T follicular helper cell (primary cell): ENCODE data around the gene RANGRF.
"Not testable (repeated sequence)": the region's sequence is repeated elsewhere in the genome, so short reads cannot be mapped to it uniquely, and the experiment has no call there.

ENCODE experiments used
- DNase-seq: peaks from one replicate; pipeline ENCODE4 v3.0.0-alpha.2; 2020; ENCODE audit warnings: low read depth
- total RNA-seq, 2 experiments: gene quantifications; one replicate each; lab custom pipeline; 2026; lab: John Stamatoyannopoulos, UW

The RANGRF gene, protein sequence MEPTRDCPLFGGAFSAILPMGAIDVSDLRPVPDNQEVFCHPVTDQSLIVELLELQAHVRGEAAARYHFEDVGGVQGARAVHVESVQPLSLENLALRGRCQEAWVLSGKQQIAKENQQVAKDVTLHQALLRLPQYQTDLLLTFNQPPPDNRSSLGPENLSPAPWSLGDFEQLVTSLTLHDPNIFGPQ
- total RNA-seq: 32.1 to 35.8 reads per million in 2 experiments

DNA sequence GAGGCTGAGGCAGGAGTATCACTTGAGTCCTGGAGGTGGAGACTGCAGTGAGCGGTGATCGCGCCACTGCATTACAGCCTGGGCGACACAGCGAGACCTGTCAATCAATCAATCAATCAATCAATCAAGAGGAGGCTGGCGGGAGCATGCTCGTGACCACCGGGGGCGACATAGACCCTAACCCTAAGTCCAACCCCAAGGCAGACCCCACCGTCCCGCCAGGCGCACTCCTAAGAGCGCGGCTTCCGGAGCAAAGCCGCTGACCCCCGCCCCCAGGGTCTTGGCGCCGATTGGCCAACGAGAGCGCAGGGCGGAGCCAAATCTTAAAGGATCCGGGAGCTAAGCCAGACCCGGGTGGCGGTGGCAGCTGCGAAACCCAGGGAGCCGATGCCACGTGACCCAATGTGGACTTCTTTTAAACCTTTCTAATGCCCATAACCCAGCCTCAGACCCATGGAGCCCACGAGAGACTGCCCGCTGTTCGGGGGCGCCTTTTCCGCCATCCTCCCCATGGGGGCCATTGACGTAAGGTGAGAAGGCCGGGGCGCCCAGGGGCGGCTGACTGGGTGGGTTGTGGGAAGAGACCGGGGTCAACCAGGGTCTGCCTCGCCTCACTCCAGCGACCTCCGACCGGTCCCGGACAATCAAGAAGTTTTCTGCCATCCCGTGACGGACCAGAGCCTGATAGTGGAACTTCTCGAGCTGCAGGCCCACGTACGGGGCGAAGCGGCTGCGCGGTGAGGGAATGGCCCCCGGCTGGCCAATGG lies at the start of gene RANGRF:
Gene RANGRF (plus strand): TSS at position 335 of the 767 bp plus-strand sequence. CDS start 119 bp downstream, at position 454.
- DNase-seq: peak; percentile 73

DNA sequence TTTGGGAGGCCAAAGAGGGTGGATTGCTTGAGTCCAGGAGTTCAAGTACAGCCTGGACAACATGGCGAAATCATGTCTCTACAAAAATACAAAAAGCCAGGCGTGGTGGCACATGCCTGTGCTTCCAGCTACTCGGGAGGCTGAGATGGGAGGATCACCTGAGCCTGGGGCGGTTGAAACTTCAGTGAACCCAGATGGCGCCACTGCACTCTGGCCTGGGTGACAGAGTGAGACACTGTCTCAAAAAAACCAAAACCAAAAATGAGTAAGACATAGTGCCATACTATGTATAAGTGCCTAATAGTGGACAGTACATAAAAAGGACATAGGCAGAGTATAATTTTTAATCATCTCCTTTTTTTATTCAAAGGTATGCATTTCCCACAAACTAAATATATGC lies 44.6 kb upstream of the RANGRF start:
- peak; percentile 12 for DNase-seq

DNA sequence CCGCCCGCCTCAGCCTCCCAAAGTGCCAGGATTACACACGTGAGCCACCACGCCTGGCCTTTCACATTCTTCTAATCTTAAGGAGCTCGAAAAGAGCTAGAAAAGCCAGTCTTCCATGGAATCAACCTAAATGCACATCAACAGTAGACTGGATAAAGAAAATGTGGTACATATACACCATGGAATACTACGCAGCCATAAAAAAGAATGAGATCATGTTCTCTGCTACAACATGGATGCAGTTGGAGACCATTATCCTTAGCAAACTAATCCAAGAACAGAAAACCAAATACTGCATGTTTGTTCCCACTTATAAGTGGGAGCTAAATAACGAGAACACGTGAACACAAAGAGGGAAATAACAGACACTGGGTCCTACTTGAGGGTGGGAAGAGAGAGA lies 43.7 kb upstream of the RANGRF start:
- no peak for DNase-seq

DNA sequence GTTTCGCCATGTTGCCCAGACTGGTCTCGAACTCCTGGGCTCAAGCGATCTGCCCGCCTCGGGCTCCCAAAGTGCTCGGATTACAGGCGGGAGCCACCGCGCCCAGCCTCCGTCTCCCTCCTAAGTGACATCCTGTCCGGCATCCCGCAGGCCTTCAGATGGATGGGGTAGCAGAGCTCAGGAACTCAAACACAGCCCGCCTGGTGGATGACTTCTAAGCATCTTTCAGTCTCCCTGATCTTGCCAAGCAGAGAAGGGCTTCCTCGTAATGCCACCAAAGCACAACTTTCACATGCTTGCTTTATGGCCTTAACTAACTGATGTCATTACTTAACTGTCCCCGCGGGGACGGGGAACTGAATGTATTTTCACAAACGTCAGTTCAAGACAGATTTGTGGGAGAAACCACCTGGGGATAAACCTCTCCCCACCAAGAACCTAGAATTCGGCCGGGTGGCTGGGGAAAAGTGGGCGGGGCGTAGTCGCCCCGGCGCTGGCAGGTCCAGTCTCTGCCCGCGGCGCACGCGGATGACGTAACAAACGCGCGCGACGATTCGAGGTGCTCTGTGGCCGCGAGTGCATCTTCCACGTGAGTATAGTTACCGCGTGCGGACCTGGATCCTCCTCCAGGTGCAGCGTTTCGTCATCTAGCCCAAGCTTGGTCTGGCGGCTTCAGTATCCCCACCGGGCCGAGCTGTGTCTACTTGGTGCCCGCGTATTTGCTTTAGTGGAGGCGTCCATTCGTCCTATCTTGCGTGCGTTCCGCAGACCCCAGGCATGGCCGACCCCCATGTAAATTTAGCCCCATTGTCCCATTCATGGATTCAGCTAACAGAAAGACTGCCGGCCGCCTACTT lies 39.5 kb upstream of the RANGRF start, which contains the start of gene PFAS:
Gene PFAS (plus strand): TSS at position 539 of the 857 bp plus-strand sequence. CDS start 4,649 bp downstream, outside the sequence.
- peak; percentile 95 for DNase-seq

DNA sequence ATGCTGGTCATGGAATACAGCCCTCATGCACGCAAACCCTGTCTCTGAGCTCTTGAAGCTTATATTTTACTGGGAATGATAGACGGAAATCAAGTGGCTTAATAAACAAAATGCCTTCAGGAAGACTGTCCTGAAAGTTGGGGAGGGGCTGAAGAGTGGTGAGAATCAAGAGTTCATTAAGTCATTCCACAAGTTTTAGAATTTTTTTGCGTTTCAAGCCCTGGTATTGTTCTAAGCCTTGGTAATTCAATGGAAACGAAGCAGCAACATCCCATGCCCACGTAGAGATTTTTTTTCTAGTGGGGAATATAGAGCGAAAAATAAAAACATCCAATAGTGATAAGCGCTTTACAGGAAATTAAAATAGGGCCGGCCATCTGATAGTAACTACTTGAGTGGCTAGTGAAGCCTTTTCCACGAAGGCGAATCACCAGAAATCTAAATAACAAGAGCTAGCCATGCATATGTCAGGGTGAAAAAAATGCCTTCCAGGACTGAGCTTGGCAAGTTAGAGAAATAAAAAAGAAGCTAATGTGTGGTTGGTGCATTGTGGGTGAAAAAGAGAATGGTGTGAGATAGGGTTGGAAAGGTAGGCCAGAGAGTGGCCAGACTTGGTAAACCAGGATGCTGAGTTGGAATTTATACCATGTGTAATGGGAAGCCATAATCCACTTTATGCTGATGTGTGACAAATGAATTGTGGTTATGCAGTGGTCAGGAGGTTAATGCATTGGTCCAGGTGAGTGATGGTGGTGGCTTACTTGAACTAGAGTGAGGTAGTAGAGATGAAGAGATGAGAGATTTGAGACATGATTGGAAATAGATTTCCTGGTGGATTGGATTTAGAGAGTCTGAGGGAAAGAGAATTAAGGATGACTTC lies 38.6 kb upstream of the RANGRF start:
- no peak for DNase-seq

DNA sequence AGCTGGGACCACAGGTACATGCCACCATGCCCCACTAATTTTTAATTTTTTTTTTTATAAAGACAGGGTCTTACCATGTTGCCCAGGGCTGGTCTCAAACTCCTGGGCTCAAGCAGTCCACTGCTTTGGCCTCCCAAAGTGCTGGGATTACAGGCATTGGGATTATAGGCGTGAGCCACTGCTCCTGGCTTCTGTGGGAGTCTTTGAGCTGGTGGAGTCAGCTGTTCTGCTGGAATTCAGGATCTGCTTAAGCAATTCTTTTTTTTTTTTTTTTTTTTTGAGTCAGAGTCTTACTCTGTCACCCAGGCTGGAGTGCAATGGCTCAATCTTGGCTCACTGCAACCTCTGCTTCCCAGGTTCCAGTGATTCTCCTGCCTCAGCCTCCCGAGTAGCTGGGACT lies 37.1 kb upstream of the RANGRF start:
- not testable (repeated sequence) for DNase-seq

DNA sequence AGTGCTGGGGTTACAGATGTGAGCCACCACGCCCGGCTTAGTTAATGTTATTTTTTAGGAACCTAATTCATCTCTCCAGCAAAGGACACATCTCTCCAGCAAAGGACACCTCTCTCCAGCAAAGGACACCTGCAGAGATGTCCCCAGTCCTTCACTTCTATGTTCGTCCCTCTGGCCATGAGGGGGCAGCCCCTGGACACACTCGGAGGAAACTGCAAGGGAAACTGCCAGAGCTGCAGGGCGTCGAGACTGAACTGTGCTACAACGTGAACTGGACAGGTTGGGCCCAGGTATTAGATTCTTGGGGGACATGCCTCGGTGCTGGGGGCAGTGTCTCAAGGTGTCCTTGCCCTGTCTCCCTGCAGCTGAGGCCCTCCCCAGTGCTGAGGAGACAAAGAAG lies 34.7 kb upstream of the RANGRF start:
- DNase-seq: no peak

DNA sequence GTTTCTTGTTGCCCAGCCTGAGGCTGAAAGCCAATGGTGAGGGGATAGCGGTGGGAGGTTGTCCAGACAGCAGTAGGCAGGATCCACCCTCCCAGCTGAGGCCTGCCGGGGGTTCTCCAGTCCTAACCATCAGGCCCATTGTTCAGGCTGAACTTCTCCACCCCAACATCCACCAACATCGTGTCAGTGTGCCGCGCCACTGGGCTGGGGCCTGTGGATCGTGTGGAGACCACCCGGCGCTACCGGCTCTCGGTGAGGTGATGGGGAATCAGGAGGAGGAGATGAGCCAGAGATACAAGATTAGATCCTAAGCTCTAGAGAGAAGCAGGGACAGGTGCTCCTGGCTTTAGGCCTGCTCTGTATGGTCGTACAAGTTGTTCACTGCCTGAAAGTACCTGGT lies 33.6 kb upstream of the RANGRF start:
- no peak for DNase-seq

DNA sequence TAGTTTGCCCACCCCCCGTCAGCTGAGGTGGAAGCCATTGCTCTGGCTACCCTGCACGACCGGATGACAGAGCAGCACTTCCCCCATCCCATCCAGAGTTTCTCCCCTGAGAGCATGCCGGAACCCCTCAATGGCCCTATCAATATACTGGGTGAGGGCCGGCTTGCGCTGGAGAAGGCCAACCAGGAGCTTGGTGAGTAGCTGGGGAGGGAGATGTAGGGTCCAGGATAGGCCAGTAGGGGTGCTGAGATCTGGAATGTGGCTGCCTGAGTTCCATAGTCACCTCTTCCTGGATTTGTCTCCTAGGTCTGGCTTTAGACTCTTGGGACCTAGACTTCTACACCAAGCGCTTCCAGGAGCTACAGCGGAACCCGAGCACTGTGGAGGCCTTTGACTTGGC lies 33.0 kb upstream of the RANGRF start:
- no peak for DNase-seq

DNA sequence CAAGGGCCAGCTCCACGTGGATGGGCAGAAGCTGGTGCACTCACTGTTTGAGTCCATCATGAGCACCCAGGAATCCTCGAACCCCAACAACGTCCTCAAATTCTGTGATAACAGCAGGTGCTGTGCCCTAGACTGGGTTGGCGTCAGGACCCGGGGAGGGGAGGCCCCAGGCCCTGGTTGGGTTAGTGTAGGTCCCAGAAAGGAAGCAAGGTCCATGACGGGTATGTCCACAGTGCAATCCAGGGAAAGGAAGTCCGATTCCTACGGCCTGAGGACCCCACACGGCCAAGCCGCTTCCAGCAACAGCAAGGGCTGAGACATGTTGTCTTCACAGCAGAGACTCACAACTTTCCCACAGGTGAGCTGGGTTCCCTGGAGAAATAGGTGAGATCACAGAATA lies 32.2 kb upstream of the RANGRF start:
- DNase-seq: no peak

DNA sequence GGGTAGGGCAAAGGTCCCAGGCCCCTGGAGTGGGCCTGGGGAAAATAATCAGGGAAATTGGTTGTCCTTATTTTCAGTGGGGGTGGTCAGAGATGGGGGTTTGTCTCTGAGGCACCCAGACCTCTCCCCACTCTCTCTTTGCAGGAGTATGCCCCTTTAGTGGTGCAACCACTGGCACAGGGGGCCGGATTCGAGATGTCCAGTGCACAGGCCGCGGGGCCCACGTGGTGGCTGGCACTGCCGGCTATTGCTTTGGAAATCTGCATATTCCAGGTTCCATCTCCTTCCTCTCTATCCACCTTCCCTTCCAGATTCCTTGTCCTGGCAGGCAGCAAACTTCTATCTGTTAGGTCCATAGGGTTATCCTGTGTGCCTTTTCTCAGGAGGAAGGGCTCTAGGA lies 31.8 kb upstream of the RANGRF start:
- DNase-seq: no peak

DNA sequence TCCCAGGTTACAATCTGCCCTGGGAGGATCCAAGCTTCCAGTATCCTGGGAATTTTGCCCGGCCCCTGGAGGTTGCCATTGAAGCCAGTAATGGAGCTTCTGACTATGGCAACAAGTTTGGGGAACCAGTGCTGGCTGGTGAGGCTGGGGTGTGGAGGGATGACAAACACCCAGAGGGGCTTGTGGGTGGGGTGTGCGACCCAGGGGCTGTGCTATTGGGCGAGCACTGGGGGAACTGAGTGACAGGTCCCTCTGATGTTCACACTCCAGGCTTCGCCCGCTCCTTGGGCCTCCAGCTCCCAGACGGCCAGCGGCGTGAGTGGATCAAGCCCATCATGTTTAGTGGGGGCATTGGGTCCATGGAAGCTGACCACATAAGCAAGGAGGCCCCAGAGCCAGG lies 30.7 kb upstream of the RANGRF start:
- DNase-seq: no peak

DNA sequence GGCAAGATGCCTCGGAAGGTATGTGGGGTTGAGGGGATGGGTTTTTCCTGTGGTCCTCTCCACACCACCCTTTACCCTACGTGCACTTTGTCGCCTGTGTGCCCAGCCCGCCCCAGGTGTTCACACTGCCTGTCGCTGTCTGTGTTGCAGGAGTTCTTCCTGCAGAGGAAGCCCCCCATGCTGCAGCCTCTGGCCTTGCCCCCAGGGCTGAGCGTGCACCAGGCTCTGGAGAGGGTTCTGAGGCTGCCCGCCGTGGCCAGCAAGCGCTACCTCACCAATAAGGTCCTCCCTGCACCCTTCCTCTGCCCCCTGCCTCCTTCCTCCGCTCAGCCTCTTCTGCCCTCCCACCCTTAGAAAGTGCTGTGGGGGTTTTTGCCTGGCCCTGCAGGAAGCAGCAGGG lies 24.1 kb upstream of the RANGRF start:
- DNase-seq: no peak

DNA sequence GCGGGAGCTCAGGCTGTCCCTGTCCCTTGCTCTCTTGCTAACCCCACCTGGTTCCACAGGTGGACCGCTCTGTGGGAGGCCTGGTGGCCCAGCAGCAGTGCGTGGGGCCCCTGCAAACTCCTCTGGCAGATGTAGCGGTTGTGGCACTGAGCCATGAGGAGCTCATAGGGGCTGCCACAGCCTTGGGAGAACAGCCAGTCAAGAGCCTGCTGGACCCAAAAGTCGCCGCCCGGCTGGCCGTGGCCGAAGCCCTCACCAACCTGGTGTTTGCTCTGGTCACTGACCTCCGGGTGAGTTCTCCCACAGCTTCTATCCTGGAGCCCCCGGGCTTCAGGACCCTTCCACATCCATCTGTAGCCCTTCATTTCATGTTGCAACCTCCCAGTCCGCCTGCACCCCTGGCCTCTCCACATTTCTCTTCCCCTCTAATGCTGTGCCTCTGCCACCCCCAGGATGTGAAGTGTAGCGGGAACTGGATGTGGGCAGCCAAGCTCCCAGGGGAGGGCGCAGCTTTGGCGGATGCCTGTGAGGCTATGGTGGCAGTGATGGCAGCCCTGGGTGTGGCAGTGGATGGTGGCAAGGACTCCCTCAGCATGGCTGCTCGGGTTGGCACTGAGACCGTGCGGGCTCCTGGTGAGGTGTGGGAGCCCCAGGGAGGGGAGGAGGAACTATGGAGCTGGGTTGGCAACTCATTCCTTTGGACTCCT lies 23.5 kb upstream of the RANGRF start:
- DNase-seq: no peak

DNA sequence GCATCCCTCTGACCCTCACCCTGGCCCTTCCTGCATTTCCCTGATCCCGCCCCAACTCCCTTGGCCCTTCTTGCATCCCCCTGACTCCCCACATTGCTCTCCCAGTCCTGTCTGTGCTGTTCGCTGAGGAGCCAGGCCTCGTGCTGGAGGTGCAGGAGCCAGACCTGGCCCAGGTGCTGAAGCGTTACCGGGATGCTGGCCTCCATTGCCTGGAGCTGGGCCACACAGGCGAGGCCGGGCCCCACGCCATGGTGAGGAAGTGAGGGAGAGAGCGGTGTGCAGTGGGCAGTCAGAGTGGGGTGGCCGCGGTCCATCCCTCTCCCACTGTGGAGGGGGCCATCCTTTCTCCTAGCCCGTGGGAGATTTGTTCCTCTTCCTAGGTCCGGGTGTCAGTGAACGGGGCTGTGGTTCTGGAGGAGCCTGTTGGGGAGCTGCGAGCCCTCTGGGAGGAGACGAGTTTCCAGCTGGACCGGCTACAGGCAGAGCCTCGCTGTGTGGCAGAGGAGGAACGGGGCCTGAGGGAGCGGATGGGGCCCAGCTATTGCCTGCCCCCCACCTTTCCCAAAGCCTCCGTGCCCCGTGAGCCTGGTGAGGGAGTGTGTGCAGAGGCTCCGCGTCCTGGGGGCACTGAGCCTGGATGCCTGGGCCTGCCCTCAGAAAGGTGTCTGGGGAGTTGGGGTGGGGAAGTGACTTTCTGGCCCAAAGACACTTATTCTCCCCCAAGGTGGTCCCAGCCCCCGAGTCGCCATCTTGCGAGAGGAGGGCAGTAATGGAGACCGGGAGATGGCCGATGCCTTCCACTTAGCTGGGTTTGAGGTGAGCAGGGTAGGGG lies 21.6 kb upstream of the RANGRF start:
- no peak for DNase-seq

DNA sequence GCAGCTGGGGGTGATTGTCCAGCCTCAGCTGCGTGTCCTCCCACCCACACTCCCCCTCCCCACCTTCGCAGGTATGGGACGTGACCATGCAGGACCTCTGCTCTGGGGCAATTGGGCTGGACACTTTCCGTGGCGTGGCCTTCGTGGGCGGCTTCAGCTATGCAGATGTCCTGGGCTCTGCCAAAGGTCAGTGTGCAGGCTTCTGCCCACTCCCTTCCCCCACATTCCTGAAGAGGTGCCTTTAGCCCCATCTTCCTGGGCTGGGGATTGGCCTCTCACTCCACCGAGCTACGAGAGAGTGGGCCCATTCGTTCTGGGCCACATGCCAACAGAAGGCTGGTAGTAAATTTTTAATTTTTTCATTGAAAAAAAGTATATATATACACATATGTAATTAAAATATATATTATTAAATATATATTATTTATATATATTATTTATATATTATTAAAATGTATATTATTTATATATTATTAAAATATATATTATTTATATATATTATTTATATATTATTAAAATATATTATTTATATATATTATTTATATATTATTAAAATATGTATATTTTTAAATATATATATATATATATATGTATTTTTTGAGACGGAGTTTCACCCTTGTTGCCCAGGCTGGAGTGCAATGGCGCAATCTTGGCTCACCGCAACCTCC lies 20.9 kb upstream of the RANGRF start:
- DNase-seq: no peak

DNA sequence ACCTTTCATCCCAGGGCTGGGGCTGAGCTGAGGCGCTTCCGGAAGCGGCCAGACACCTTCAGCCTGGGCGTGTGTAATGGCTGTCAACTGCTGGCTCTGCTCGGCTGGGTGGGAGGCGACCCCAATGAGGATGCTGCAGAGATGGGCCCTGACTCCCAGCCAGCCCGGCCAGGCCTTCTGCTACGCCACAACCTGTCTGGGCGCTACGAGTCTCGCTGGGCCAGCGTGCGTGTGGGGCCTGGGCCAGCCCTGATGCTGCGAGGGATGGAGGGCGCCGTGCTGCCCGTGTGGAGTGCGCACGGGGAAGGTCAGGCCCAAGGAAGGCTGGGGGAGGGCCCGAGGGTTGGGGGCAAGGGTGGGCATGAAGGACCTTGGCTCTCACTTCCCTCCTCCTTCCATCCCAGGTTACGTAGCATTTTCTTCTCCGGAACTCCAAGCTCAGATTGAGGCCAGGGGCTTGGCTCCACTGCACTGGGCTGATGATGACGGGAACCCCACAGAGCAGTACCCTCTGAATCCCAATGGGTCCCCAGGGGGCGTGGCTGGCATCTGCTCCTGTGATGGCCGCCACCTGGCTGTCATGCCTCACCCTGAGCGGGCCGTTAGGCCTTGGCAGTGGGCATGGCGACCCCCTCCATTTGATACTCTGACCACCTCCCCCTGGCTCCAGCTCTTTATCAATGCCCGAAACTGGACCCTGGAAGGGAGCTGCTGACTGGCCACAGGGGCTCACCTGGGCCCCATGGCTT lies 19.7 kb upstream of the RANGRF start:
- no peak for DNase-seq

DNA sequence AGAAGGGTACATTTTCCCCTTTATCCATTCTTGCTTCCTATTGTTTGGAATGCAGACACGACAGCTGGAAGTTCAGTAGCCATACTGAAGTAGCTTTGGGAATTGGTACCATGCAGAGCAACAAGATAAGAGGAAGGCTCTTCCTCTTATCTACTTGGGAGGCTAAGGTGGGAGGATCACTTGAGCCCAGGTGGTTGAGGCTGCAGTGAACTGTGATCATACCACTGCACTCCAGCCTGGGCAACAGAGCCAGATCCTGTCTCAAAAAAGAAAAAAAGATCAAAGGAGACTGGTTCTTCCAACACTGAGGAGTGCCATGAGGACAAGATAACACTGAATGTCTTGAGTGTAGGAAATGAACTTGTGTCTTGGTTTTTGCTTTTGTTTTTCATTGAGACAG lies 16.0 kb upstream of the RANGRF start:
- no peak for DNase-seq
